SH-SY5Y (cell line): ENCODE measurements around the gene ACBD4.

Source experiments
- GATA2 ChIP-seq: IDR thresholded peaks from 2 replicates; pipeline ENCODE4 v1.6.1; 2011; ENCODE audit warnings: mild to moderate bottlenecking, low read depth, low read length
- GATA3 ChIP-seq: IDR thresholded peaks from 2 replicates; pipeline ENCODE4 v1.6.1; 2011; ENCODE audit warnings: low read depth, mild to moderate bottlenecking, low read length, moderate library complexity

The ACBD4 gene

GRCh38 chr17:45156242-45156641, 20.8 kb downstream of the ACBD4 start:
- TF ChIP-seq GATA2 (no peak), GATA3 (no peak)

GRCh38 chr17:45160447-45161287, 25.2 kb downstream of the ACBD4 start:
- no peak for TF ChIP-seq GATA2
- TF ChIP-seq GATA3: no peak

- TF ChIP-seq GATA3 (no peak), GATA2 (peak; percentile 30; the same call in 1 of the 2 replicates)
Measured at GRCh38 chr17:45161288-45162024, 26.0 kb downstream of the ACBD4 start, which contains the start of gene HEXIM2. Gene HEXIM2 (plus strand): TSS chr17:45161875. CDS start chr17:45162794, 919 bp downstream.

GRCh38 chr17:45162025-45162687, 26.7 kb downstream of the ACBD4 start:
- TF ChIP-seq GATA2 (no peak), GATA3 (no peak)

GRCh38 chr17:45164734-45165269, 29.3 kb downstream of the ACBD4 start:
- no peak for TF ChIP-seq GATA3
- no peak for TF ChIP-seq GATA2

- TF ChIP-seq GATA3: no peak
- no peak for TF ChIP-seq GATA2
Measured at GRCh38 chr17:45168991-45169752, 33.7 kb downstream of the ACBD4 start.

GRCh38 chr17:45170280-45170930, 34.9 kb downstream of the ACBD4 start:
- TF ChIP-seq GATA2 (no peak), GATA3 (no peak)

- TF ChIP-seq GATA3 (no peak), GATA2 (no peak)
Measured at GRCh38 chr17:45170931-45171337, 35.4 kb downstream of the ACBD4 start.

- TF ChIP-seq GATA3 (no peak), GATA2 (no peak)
Measured at GRCh38 chr17:45171338-45172231, 36.1 kb downstream of the ACBD4 start.

GRCh38 chr17:45172232-45172540, 36.7 kb downstream of the ACBD4 start:
- TF ChIP-seq GATA2: no peak
- TF ChIP-seq GATA3: no peak

GRCh38 chr17:45172541-45173286, 37.2 kb downstream of the ACBD4 start:
- TF ChIP-seq GATA3: no peak
- no peak for TF ChIP-seq GATA2

GRCh38 chr17:45175759-45176115, 40.2 kb downstream of the ACBD4 start:
- TF ChIP-seq GATA2 (no peak), GATA3 (no peak)
